Endodermal cell (in vitro differentiated cells): ENCODE data around the gene CRYBG3. TPM values are rescaled to one million over a fixed set of nuclear protein-coding genes. Genes with fewer than 3 reads are reported as not detected.
A peak's percentile ranks its signal among the peaks of the same experiment; 100 is the strongest.

ENCODE experiments used
- DNase-seq: peaks from one replicate; pipeline ENCODE4 v3.0.0-alpha.2; 2017
- H3K27ac ChIP-seq: 2 replicates; pipeline ENCODE4 v1.5.1; 2013; ENCODE audit warnings: mild to moderate bottlenecking, low read depth, low read length, moderate library complexity
- H3K27me3 ChIP-seq: 2 replicates; pipeline ENCODE4 v1.6.1; 2013; ENCODE audit warnings: mild to moderate bottlenecking, low read length, moderate library complexity; ENCODE audit not compliant: insufficient read depth, control insufficient read depth, poor library complexity, severe bottlenecking
- H3K36me3 ChIP-seq: 2 replicates; pipeline ENCODE4 v1.7.0; 2013; ENCODE audit warnings: mild to moderate bottlenecking, low read length, moderate library complexity; ENCODE audit not compliant: control insufficient read depth, insufficient read depth
- H3K4me1 ChIP-seq: one replicate; pipeline ENCODE4 v1.7.0; 2013; ENCODE audit warnings: low read length; ENCODE audit not compliant: control insufficient read depth, insufficient read depth
- H3K4me3 ChIP-seq: 2 replicates; pipeline ENCODE4 v1.5.1; 2013; ENCODE audit warnings: mild to moderate bottlenecking, low read length, moderate library complexity
- H3K9ac ChIP-seq: 2 replicates; pipeline ENCODE4 v1.6.1; 2013; ENCODE audit warnings: mild to moderate bottlenecking, low read length, moderate library complexity; ENCODE audit not compliant: poor library complexity, severe bottlenecking; ENCODE audit errors: extremely low read depth
- H3K9me3 ChIP-seq: 2 replicates; pipeline ENCODE4 v1.6.1; 2013; ENCODE audit warnings: mild to moderate bottlenecking, low read length, moderate library complexity; ENCODE audit not compliant: control insufficient read depth
- H3K27ac Mint-ChIP-seq: 2 replicates; pipeline ENCODE4 v1.8.0; 2020; ENCODE audit warnings: mixed read lengths
- H3K27me3 Mint-ChIP-seq: 2 replicates; pipeline ENCODE4 v1.8.0; 2021; ENCODE audit warnings: mild to moderate bottlenecking, mixed read lengths; ENCODE audit not compliant: insufficient read depth
- H3K36me3 Mint-ChIP-seq: 2 replicates; pipeline ENCODE4 v1.8.0; 2020; ENCODE audit warnings: low read depth, mixed read lengths
- H3K4me1 Mint-ChIP-seq: 2 replicates; pipeline ENCODE4 v1.8.0; 2020; ENCODE audit warnings: mixed read lengths
- H3K4me3 Mint-ChIP-seq: 2 replicates; pipeline ENCODE4 v1.8.0; 2020; ENCODE audit warnings: mild to moderate bottlenecking, moderate library complexity, mixed read lengths
- H3K9me3 Mint-ChIP-seq: 2 replicates; pipeline ENCODE4 v1.8.0; 2020; ENCODE audit warnings: mild to moderate bottlenecking, mixed read lengths
- WGBS, 2 experiments: methylation state at CpG; one replicate each; pipeline versions ENCODE4 v1.1.5 to v1.1.7; 2013; ENCODE audit warnings: missing lambda C conversion rate in 2 of 2, mixed read lengths in 1 of 2; ENCODE audit not compliant: insufficient coverage in 1 of 2, insufficient read length in 1 of 2; 5-methylcytosine and 5-hydroxymethylcytosine counted together
- total RNA-seq, 2 donors: library from RNA; stranded (reverse); fragmentation: NEBNext Ultra II Directional in 1 of 2; extraction: Animal tissue kit (Norgen Biotek cat#: 25700) in 1 of 2; gene quantifications; 2 replicates in 1 of 2; 3 replicates in 1 of 2; pipeline ENCODE4 v1.2.1, GENCODE V29; 2021
- TF ChIP-seq, protein P1 (sequence below): fragments of 200-600 bp; sonication (generic); conservative IDR thresholded peaks from 2 replicates; pipeline ENCODE4 v1.5.0; 2021; ENCODE audit warnings: antibody characterized with exemption, mild to moderate bottlenecking

CRYBG3 gene
- total RNA-seq, 2 donors from 2014 or later, result 9.7 to 10.8 TPM

DNA sequence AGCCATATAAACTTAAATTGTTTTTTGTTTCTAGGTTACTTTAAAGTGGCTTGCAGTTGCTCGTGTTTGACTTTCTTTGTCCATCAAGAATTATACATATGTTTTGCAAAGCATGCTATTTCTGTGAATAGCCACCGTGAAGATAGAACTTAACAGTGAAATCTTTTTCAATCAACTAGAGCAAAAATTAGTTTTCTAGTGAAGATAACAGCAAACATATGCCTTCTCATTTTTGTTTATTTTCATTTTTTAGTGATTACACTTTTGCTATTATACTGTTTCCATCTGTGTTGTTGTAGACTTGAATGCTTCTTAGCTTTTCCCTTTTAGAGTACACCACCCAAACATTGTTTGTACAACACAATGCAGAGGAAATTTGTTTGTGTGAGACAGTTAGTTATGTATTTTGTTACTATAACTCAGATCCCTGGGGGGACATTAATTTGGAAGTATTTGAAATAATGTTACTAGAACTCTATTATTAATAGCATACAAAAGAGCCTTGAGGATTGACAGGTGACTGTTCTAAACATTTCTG, 62.8 kb downstream of the CRYBG3 start:
- DNase-seq, result no peak
- no peaks in the 10 kb centered on the region for H3K4me1 ChIP-seq
- no peaks in the 10 kb centered on the region for H3K27me3 ChIP-seq
- H3K36me3 ChIP-seq, result no peaks in the 10 kb centered on the region
- peaks cover 3% of the 10 kb centered on the region for H3K4me1 Mint-ChIP-seq
- WGBS, 2 experiments, result 92% methylated on average over 2 of the region's 2 CpGs; no CpG with 5 or more reads in 1 of the 2 experiments
- H3K36me3 Mint-ChIP-seq, result peaks cover 29% of the 10 kb centered on the region
- H3K27ac Mint-ChIP-seq, result no peak overlapping the region
- H3K27me3 Mint-ChIP-seq, result no peaks in the 10 kb centered on the region
- H3K9ac ChIP-seq, result no peak overlapping the region
- H3K9me3 Mint-ChIP-seq, result no peaks in the 10 kb centered on the region
- no peak overlapping the region for H3K4me3 ChIP-seq
- H3K27ac ChIP-seq, result no peak overlapping the region
- no peak overlapping the region for H3K4me3 Mint-ChIP-seq
- no peaks in the 10 kb centered on the region for H3K9me3 ChIP-seq
- TF ChIP-seq, protein P1, sequence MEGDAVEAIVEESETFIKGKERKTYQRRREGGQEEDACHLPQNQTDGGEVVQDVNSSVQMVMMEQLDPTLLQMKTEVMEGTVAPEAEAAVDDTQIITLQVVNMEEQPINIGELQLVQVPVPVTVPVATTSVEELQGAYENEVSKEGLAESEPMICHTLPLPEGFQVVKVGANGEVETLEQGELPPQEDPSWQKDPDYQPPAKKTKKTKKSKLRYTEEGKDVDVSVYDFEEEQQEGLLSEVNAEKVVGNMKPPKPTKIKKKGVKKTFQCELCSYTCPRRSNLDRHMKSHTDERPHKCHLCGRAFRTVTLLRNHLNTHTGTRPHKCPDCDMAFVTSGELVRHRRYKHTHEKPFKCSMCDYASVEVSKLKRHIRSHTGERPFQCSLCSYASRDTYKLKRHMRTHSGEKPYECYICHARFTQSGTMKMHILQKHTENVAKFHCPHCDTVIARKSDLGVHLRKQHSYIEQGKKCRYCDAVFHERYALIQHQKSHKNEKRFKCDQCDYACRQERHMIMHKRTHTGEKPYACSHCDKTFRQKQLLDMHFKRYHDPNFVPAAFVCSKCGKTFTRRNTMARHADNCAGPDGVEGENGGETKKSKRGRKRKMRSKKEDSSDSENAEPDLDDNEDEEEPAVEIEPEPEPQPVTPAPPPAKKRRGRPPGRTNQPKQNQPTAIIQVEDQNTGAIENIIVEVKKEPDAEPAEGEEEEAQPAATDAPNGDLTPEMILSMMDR, result no peak

- H3K27ac Mint-ChIP-seq, result no peak overlapping the region
- H3K4me3 ChIP-seq, result no peak overlapping the region
- no peaks in the 10 kb centered on the region for H3K27me3 ChIP-seq
- no peaks in the 10 kb centered on the region for H3K36me3 ChIP-seq
- no peak overlapping the region for H3K9ac ChIP-seq
- TF ChIP-seq, protein P1, result no peak
- H3K36me3 Mint-ChIP-seq, result peaks cover 29% of the 10 kb centered on the region
- no peak overlapping the region for H3K4me3 Mint-ChIP-seq
- peaks cover 3% of the 10 kb centered on the region for H3K4me1 Mint-ChIP-seq
- no peaks in the 10 kb centered on the region for H3K9me3 ChIP-seq
- no peaks in the 10 kb centered on the region for H3K27me3 Mint-ChIP-seq
- no peaks in the 10 kb centered on the region for H3K4me1 ChIP-seq
- H3K9me3 Mint-ChIP-seq, result no peaks in the 10 kb centered on the region
- DNase-seq, result no peak
- WGBS, 2 experiments, result 80 to 100% methylated on average over 1 to 3 of the region's 3 CpGs
- H3K27ac ChIP-seq, result no peak overlapping the region
These were observed 64.4 kb downstream of the CRYBG3 start for GRCh38 chr3:97885931-97886824.

- H3K27ac Mint-ChIP-seq, result no peak overlapping the region
- WGBS, 2 experiments, result 86 to 90% methylated on average over 3 of the region's 3 CpGs
These were observed 68.0 kb downstream of the CRYBG3 start for GRCh38 chr3:97889814-97890213.

More at GRCh38 chr3:97889814-97890213, 68.0 kb downstream of the CRYBG3 start:
- TF ChIP-seq, protein P1, result peak; percentile 58
- Histone ChIP-seq H3K9ac (no peak overlapping the region), H3K27ac (no peak overlapping the region), H3K4me3 (no peak overlapping the region), H3K4me1 (no peaks in the 10 kb centered on the region), H3K27me3 (no peaks in the 10 kb centered on the region), H3K36me3 (no peaks in the 10 kb centered on the region), H3K9me3 (no peaks in the 10 kb centered on the region)
- H3K9me3 Mint-ChIP-seq, result no peaks in the 10 kb centered on the region
- no peak overlapping the region for H3K4me3 Mint-ChIP-seq
- no peak for DNase-seq
- no peaks in the 10 kb centered on the region for H3K27me3 Mint-ChIP-seq
- H3K36me3 Mint-ChIP-seq, result peaks cover 22% of the 10 kb centered on the region
- H3K4me1 Mint-ChIP-seq, result no peaks in the 10 kb centered on the region
